Tibial artery (tissue), 4 donors: ENCODE measurements around the gene SHROOM3.

Source experiments
- DNase-seq, 2 donors: peaks; one replicate each; pipeline ENCODE4 v3.0.0-alpha.2; 2019
- H3K27ac ChIP-seq, 2 donors: fragments of 200-600 bp; sonication (generic) in 1 of 2; 1 replicate in 1 of 2; 2 replicates in 1 of 2; pipeline ENCODE4 v1.5.1; 2018 to 2019; ENCODE audit warnings: mild to moderate bottlenecking in 1 of 2
- H3K27me3 ChIP-seq, 2 donors: fragments of 200-600 bp; sonication (generic) in 1 of 2; one replicate each; pipeline versions ENCODE4 v1.5.1 to v1.6.0; 2016 to 2019
- H3K36me3 ChIP-seq, 3 donors: fragments of 200-600 bp; sonication (generic) in 2 of 3; one replicate each; pipeline ENCODE4 v1.5.1; 2016 to 2019; ENCODE audit warnings: mild to moderate bottlenecking in 2 of 3
- H3K4me1 ChIP-seq, 4 donors: fragments of 200-600 bp; sonication (generic) in 2 of 4; 1 replicate in 3 of 4; 2 replicates in 1 of 4; pipeline ENCODE4 v1.5.1; 2016 to 2019
- H3K4me3 ChIP-seq, 2 donors: fragments of 200-600 bp; sonication (generic) in 1 of 2; 1 replicate in 1 of 2; 2 replicates in 1 of 2; pipeline ENCODE4 v1.5.1; 2018 to 2019; ENCODE audit warnings: mild to moderate bottlenecking in 2 of 2
- H3K9me3 ChIP-seq, 3 donors: fragments of 200-600 bp; sonication (generic) in 1 of 3; one replicate each; pipeline ENCODE4 v1.5.1; 2016 to 2019
- CTCF ChIP-seq, 2 experiments: fragments of 200-600 bp in 1 of 2; fragments of 450-650 bp in 1 of 2; IDR thresholded peaks; one replicate each; pipeline ENCODE4 v1.5.1; 2017 to 2019; ENCODE audit warnings: antibody characterized with exemption in 2 of 2, mild to moderate bottlenecking in 1 of 2, moderate library complexity in 1 of 2
- intact Hi-C: fragments of 100-400 bp; cut with DNase I; formaldehyde crosslinking; loops from one replicate; pipeline ENCODE4 v1.15.0; 2023; ENCODE audit warnings: low total_unique reads

The SHROOM3 gene

DNA sequence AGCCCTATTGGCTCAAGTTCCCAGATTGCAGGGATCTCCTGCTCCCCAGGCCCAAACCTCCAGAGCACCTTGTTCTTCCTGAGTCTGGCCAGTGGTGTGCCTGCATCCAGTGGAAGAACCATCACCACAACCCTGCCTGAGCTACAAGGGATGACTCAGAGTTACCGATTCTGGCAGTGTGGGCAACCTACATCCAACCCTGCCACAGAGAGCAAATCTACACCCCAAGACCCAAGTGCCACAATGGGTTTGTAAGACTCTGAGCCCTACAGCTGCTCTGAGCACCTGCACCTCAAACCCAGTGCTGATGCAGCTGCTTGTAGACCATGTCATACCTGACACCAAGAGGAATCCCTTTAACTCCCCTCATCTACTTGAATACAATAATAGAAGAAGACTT lies 352.9 kb downstream of the SHROOM3 start:
- Histone ChIP-seq H3K27ac (no peak overlapping the region), H3K4me1 (peaks cover 0 to 6% (median 0%) of the 10 kb centered on the region in 4 donors), H3K4me3 (no peak overlapping the region), H3K36me3 (peaks cover 4 to 13% (median 4%) of the 10 kb centered on the region in 3 donors), H3K9me3 (no peaks in the 10 kb centered on the region), H3K27me3 (no peaks in the 10 kb centered on the region)
- intact Hi-C loops, result no loop called here
- no peak for TF ChIP-seq CTCF (IDR thresholded peaks at IDR 0.05)
- DNase-seq, result no peak

DNA sequence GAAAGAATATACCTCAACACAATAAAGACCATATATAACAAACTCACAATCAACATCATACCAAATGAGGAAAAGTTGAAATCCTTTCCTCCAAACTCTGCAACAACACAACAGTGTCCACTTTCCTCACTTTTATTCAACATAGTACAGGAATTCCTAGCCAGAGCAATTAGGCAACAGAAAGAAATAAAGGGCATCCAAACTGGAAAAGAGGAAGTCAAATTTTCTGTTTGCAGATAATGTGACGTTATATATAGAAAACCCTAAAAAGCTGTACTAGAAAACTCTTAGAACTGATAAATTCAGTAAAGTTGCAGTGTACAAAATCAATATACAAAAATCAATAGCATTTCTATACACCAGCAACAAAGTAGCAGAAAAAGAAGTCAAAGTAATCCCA lies 355.3 kb downstream of the SHROOM3 start:
- intact Hi-C loops, result no loop called here
- peaks cover 0 to 8% (median 0%) of the 10 kb centered on the region in 3 donors for H3K36me3 ChIP-seq
- no peak overlapping the region for H3K4me3 ChIP-seq
- H3K9me3 ChIP-seq, result no peaks in the 10 kb centered on the region
- no peaks in the 10 kb centered on the region for H3K27me3 ChIP-seq
- H3K27ac ChIP-seq, result no peak overlapping the region
- no peaks in the 10 kb centered on the region for H3K4me1 ChIP-seq
- no peak for DNase-seq
- TF ChIP-seq CTCF (IDR thresholded peaks at IDR 0.05), result no peak

DNA sequence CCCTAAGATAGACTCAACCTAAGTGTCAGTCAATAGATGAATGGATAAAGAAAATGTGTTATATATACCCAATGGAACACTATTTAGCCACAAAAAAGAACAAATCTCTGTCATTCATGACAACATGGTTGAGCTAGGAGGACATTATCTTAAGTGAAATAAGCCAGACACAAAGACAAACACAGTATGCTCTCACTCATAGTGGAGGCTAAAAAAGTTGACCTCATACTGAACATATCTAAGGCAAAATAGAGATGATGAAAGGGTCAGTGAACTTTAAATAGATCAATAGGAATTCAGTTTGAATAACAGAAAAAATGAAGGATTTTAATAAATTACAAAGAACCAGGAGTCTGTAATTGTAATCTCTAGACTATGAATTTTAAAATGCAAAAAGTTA lies 356.4 kb downstream of the SHROOM3 start:
- Histone ChIP-seq H3K9me3 (no peaks in the 10 kb centered on the region), H3K36me3 (peaks cover 0 to 4% (median 0%) of the 10 kb centered on the region in 3 donors), H3K4me3 (no peak overlapping the region), H3K27me3 (no peaks in the 10 kb centered on the region), H3K27ac (no peak overlapping the region), H3K4me1 (no peaks in the 10 kb centered on the region)
- intact Hi-C loops, result no loop called here
- no peak for TF ChIP-seq CTCF (IDR thresholded peaks at IDR 0.05)
- no peak for DNase-seq

DNA sequence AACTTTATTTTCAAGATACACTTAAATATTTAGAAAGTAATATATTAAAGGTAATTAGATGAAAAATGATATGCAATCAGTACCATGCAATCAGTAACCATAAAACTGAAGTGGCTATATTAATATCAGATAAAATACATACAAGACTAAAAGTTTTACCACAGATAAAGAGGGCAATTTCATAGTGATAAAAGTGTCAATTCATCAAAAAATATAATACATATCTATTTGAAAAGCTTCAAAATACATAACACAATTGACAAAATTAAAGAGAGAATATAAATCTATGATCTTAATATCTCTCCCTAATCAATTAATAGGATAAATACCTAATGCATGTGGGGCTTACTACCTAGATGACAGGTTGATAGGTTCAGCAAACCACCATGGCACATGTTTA lies 357.4 kb downstream of the SHROOM3 start:
- no peak for DNase-seq
- no peak for TF ChIP-seq CTCF (IDR thresholded peaks at IDR 0.05)
- Histone ChIP-seq H3K4me1 (no peaks in the 10 kb centered on the region), H3K4me3 (no peak overlapping the region), H3K27ac (no peak overlapping the region), H3K36me3 (no peaks in the 10 kb centered on the region), H3K9me3 (no peaks in the 10 kb centered on the region), H3K27me3 (no peaks in the 10 kb centered on the region)
- intact Hi-C loops, result no loop called here

GRCh38 chr4:76795243-76795642 lies 360.2 kb downstream of the SHROOM3 start:
- Histone ChIP-seq H3K27me3 (no peaks in the 10 kb centered on the region), H3K4me1 (no peaks in the 10 kb centered on the region), H3K4me3 (no peak overlapping the region), H3K36me3 (no peaks in the 10 kb centered on the region), H3K9me3 (no peaks in the 10 kb centered on the region), H3K27ac (no peak overlapping the region)
- DNase-seq, result no peak
- intact Hi-C loops, result no loop called here
- no peak for TF ChIP-seq CTCF (IDR thresholded peaks at IDR 0.05)

GRCh38 chr4:76799140-76799539 lies 364.1 kb downstream of the SHROOM3 start:
- Histone ChIP-seq H3K4me1 (peaks cover 0 to 3% (median 0%) of the 10 kb centered on the region in 4 donors), H3K4me3 (no peak overlapping the region), H3K27me3 (no peaks in the 10 kb centered on the region), H3K27ac (no peak overlapping the region), H3K36me3 (no peaks in the 10 kb centered on the region), H3K9me3 (no peaks in the 10 kb centered on the region)
- DNase-seq, result no peak
- intact Hi-C loops, result no loop called here
- no peak for TF ChIP-seq CTCF (IDR thresholded peaks at IDR 0.05)
